RWPE2 (cell line): Measurements from ENCODE around the gene TMEM126B.

Source experiments
- ATAC-seq: fragments of 200-7000 bp; cut with Tn5 transposase; 3 replicates; pipeline ENCODE4 v1.9.1; 2021; ENCODE audit warnings: low read depth
- DNase-seq: peaks from one replicate; pipeline ENCODE4 v3.0.0-alpha.2; 2020; ENCODE audit warnings: low spot score
- H3K27ac ChIP-seq: fragments of 450-650 bp; 2 replicates; pipeline ENCODE4 v1.5.1; 2017; ENCODE audit warnings: mild to moderate bottlenecking; ENCODE audit not compliant: poor library complexity, severe bottlenecking
- H3K27me3 ChIP-seq: fragments of 250-450 bp; sonication (Bioruptor Pico); 2 replicates; pipeline ENCODE4 v1.5.1; 2021; ENCODE audit warnings: mild to moderate bottlenecking, moderate library complexity; ENCODE audit not compliant: insufficient read depth, poor library complexity, severe bottlenecking
- H3K36me3 ChIP-seq: fragments of 250-450 bp; sonication (Bioruptor Pico); 2 replicates; pipeline ENCODE4 v1.5.1; 2020; ENCODE audit warnings: low read depth, mild to moderate bottlenecking, moderate library complexity
- H3K4me1 ChIP-seq: fragments of 250-450 bp; sonication (Bioruptor Pico); 2 replicates; pipeline ENCODE4 v1.5.1; 2021; ENCODE audit warnings: mild to moderate bottlenecking, moderate library complexity; ENCODE audit not compliant: insufficient read depth, poor library complexity, severe bottlenecking
- H3K4me3 ChIP-seq: fragments of 250-450 bp; sonication (Bioruptor Pico); 2 replicates; pipeline ENCODE4 v1.5.1; 2021; ENCODE audit warnings: mild to moderate bottlenecking, moderate library complexity; ENCODE audit not compliant: severe bottlenecking
- H3K9me3 ChIP-seq: fragments of 250-450 bp; sonication (Bioruptor Pico); 2 replicates; pipeline ENCODE4 v1.5.1; 2021; ENCODE audit warnings: mild to moderate bottlenecking, moderate library complexity; ENCODE audit not compliant: severe bottlenecking
- CTCF ChIP-seq: fragments of 450-650 bp; IDR thresholded peaks from one replicate; pipeline ENCODE4 v1.5.1; 2017; ENCODE audit warnings: mild to moderate bottlenecking, moderate library complexity; ENCODE audit not compliant: poor library complexity, severe bottlenecking

TMEM126B gene

GRCh38 chr11:85685125-85685819 is 56.9 kb downstream of the TMEM126B start:
- Histone ChIP-seq H3K27me3 (no peaks in the 10 kb centered on the region), H3K9me3 (no peaks in the 10 kb centered on the region), H3K27ac (no peak overlapping the region), H3K36me3 (no peaks in the 10 kb centered on the region), H3K4me3 (no peak overlapping the region), H3K4me1 (no peaks in the 10 kb centered on the region)
- no peak for ATAC-seq
- DNase-seq: no peak
- no peak for TF ChIP-seq CTCF

- peak; percentile 36; the same call in 2 of the 3 replicates for ATAC-seq
- Histone ChIP-seq H3K27ac (no peak within 1 kb of the TSS), H3K4me3 (no peak within 1 kb of the TSS), H3K4me1 (no peaks in the 10 kb centered on the region), H3K27me3 (no peaks in the 10 kb centered on the region), H3K36me3 (no peaks in the 10 kb centered on the region), H3K9me3 (no peaks in the 10 kb centered on the region)
- DNase-seq: no peak
- no peak for TF ChIP-seq CTCF
These were observed 57.5 kb downstream of the TMEM126B start, which contains the start of gene CCDC89 for GRCh38 chr11:85685820-85686459. Gene CCDC89, minus strand, starts transcription at chr11:85686195. Its CDS starts 65 bp downstream, at chr11:85686130.
